Measurements from ENCODE around the gene CDH4.

Gene CDH4

GRCh38 chr20:61778495-61778863, 526.4 kb downstream of the CDH4 start:
- FAIRE-seq, result no peak

GRCh38 chr20:61779176-61779965, 527.3 kb downstream of the CDH4 start:
- no peak for FAIRE-seq

DNA sequence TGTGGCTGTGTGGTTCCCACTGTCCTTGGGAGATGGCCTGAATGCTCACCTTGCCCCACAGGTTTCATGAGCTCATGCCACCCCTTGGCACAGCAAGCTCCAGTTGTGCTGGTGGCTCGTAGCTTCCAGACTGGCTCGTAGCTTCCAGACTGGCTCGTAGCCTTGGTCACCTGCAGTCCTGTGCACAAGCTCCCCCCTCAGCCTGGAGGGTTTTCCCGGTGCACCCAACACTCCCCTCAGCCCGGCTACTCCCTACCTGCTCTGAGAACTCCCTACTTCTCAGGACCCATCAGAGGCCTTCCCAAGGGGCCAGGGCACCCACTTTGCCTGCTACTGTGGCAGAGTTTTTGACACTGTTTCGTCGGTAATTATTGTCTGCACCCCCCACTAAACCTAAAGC, 528.0 kb downstream of the CDH4 start:
- FAIRE-seq, result no peak

DNA sequence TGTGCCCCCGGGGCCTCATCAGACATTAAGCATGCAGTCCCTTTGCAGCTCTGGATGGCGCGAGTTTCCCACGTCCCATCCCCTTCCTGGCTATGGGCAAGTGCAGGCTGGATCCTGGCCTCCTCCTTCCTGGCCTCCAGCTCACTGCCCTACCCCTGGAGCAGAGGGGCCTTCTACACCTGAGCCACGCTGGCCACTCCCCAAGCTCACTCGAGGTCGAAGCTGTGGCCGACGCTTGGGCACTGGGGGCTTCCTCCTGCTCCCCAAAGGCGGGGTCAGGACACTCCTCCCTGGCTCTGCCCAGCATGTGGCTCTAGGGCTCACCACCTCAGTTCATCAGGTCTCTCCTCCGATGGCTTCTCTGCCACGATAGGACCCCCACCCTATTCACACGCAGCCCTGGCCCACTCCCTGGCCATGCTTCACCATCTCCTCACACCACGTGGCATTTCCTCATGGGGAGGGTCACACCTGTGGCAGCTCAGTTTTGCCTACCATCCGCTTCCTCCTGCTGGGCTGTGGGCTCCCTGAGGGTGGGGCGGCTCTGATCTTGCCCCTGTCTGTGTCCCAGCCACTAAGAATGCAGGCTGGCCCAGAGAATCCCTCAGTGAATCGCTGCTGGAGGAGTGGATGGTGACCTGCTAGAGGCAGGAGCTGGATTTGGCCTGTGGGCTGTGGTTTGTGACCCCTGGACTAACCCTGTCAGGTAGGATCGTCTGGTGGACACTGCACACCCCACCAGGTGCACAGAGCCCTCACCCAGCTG, 532.9 kb downstream of the CDH4 start:
- no peak for FAIRE-seq

DNA sequence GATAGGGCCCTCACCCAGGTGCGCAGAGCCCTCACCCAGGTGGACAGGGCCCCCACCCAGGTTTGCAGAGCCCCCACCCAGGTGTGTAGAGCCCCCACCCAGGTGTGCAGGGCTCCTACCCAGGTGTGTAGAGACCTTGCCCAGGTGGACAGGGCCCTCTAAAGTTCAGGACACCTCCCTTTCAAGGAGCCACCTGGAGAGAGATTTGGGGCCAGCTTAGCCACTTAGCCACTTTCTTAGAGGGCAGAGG, 533.4 kb downstream of the CDH4 start:
- FAIRE-seq, result no peak

- no peak for FAIRE-seq
These were observed 534.2 kb downstream of the CDH4 start for GRCh38 chr20:61786230-61786629.

DNA sequence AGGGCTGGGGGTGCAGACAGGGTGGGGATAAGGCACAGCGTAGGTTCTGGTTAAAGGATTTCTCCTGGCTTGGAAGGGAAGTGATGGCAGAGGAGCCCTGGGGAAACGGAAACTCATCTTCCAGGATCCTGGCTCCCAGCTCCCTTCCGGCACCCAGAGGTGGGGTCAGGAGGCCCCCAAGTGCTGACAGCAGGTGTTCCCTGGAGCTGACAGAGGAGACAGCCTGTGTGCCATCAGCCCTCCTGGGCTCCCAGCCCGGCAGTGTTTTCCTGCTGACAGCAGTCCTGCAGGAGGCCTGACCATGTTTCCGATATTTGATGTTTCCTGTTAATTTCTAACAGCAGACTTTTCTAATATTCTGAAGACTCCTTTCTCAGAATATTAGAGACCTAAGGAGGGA, 536.3 kb downstream of the CDH4 start:
- FAIRE-seq, result no peak

DNA sequence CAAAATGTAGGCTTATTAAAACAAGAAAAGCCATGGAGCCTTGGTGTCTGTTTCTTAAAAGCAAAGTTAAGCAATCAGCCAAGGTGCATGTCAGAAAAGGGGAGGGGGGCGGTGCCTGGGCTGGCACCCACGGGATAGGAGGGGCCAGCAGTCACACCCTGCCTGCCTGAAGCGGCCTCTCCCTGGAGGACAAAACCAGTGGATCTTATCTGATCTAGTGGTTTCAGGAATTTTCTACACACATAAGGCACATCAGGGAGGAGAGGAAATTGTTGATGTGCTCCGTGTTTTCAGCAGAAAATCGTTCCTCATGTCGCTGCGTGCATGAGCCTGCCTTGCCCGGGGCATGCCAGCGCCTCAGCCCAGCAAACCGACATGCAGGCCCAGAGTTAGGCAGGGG, 537.3 kb downstream of the CDH4 start:
- FAIRE-seq, result no peak

GRCh38 chr20:61790116-61790827, 538.2 kb downstream of the CDH4 start:
- FAIRE-seq, result no peak

DNA sequence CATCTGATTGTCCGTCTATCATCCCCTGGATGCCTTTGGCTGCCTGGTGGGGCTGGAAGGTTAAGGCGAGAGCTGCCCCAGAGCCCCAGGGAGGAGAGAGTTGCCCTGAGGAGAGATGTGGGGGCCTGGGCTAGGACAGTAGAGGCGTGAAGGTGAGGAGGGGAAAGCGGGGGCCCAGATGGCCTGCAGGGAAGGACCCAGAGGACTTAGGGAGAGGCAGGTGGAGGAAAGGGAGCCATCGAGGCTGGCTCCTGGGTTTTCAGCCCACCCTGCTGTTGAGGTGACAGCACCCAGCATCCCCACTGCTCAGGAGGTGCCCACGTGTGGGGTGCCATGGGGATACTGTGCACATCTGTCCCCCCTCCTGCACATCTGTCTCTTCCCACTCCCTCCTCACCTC, 539.9 kb downstream of the CDH4 start:
- no peak for FAIRE-seq

DNA sequence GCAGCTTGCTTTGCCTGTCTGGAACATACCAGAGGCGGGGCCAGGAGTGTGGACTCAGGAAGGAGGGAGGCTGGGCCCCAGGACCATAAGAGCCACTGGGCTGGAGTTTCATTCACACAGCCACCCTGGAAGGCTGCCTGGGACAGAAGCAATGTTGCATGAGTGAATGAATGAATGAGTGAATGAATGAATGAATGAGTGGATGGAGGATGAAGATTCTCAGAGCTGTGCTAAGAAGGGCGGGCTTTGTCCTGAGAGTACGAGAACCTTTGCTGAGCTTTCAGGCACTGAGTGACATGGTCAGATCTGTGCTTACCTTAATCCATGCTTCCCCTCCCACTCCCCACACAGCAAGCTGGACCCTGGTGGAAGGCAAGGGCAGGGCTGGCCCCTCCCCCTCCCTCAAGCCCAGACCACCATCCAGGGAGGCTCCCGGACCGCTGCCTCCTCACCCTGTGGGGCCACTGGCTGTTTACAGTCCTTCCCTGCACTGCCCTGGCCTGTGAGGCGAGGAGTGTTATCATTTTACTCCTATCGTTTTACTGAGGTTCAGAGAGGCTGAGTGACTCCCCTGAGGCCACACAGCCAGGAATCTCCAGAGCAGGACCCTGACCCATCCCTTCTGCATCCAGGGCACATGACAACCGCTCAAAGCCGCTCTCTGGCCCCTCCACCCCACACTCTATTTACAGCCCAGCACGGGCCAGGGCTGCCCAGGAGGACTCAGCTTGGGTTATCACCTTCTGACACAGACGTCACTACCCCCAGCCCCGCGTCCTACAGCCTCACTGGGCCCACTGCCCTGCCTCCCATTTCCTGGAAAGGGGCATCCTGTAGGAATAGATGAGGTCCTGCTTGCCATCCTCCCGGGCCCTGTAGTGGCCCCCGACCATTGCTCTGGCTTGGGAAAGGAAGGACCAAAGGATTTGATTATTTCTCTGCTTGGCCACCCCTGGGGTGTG, 543.9 kb downstream of the CDH4 start:
- FAIRE-seq, result no peak

DNA sequence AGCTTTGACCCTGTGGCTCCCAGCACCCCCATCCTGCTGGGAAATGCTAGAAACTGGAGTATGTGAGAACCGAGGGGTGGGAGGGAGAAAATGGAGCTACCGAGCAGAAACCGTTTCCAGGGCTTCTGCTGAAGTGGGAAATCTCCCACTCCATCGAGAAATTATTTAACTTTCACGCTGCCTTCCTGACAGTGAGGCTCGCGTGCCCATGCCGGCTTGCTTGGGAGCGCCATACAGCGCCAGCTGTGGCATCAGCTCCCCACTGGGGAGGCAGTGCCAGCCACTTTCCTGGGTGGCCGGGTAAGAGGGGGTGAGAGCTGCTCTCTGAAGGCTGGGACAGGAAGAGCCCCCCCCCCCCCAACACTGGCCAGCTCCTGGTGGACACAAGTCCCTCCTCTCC, 544.7 kb downstream of the CDH4 start:
- FAIRE-seq, result no peak

DNA sequence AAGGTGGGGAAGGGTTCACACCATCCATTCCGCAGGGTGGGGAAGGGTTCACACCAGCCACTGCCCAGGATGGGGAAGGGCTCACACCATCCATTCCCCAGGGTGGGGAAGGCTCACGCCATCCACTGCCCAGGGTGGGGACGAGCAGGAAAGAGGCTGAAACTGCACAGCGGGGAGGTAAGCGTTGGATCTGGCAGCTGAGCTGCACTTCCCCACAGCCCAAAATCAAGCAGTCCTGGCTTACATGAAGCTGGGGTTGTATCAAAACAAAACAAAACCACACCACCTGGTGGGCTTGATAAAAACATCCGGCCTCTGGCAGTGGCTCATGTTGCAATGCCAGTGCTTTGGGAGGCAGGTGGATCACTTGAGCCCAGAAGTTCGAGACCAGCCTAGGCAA, 545.1 kb downstream of the CDH4 start:
- FAIRE-seq, result no peak

GRCh38 chr20:61797971-61798411, 545.9 kb downstream of the CDH4 start:
- no peak for FAIRE-seq

GRCh38 chr20:61798632-61799031, 546.6 kb downstream of the CDH4 start:
- no peak for FAIRE-seq

DNA sequence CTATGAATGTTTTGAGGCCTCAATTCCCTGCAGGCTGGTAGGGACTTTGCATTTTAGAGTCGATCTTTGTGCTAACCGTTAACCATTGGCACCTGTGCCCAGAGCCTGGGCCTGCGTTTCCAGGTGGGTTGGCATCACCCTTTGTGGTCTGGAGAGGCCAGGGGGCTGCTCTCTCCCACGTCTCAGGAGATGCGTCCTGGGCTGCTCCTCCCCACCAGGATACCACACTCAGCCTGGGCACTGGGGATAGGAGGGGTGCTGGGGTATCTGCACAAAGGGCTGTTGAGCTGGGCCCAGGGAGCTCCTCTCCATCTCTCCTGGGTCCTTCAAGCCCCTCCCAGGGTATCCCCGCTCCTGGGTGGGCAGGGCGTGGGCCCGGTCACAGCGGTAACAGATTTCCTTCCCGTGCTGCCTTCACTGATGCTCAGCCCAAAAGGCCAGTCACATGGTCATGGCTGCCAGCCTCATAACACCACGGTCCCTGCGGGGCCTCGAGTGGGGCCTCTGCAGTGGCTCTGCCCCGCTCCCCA, 547.4 kb downstream of the CDH4 start:
- no peak for FAIRE-seq

DNA sequence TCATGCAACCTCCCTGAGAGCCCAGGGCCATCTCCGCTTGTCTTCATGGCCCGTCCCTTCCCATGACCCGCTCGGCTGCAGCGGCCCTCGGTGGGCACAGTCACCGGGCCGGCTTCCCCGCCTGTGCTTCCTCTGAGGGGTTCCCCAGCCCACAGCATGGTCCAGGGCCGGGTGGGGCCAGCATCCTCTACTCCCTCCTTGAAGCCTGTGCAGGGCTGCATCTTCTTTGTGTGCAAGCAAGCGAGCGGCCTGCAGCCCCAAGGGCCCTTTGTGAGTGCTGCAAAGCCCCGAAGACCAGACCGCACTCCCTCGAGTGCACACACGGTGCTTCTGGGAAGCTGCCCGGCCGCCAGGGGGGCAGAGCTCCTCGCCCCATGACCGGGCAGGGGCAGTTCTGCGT, 547.9 kb downstream of the CDH4 start:
- FAIRE-seq, result no peak

GRCh38 chr20:61800359-61801064, 548.5 kb downstream of the CDH4 start:
- no peak for FAIRE-seq

- FAIRE-seq, result no peak
These were observed 549.0 kb downstream of the CDH4 start for GRCh38 chr20:61801065-61801360.

DNA sequence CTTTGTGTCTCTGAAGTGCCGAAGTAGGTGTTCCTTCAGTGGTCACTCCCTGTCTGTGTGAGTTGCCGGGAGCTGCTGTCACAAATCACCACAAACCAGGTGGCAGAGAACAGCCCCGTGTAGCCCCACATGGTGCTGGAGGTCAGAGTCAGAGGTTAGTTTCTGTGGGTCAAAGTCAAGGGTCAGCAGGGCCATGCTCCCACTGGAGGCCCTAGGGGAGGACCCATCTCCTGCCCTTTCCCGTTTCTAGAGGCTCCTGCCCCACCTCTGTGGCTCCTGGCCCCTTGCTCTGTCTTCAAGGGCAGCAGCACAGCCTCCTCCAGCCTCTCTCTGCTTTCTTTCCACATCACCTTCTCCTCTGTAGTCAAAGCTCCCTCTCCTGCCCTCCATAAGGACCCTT, 549.4 kb downstream of the CDH4 start:
- no peak for FAIRE-seq

- FAIRE-seq, result no peak
These were observed 549.9 kb downstream of the CDH4 start for GRCh38 chr20:61801857-61802442.
